Limb (tissue), 2 donors: ENCODE results near the gene FMO5.
"Not testable (repeated sequence)": the region's sequence is repeated elsewhere in the genome, so short reads cannot be mapped to it uniquely, and the experiment has no call there.

Source experiments
- DNase-seq, 2 donors: peaks; one replicate each; pipeline ENCODE4 v3.0.0-alpha.2; 2016; ENCODE audit errors: extremely low spot score in 2 of 2

The FMO5 gene

DNA sequence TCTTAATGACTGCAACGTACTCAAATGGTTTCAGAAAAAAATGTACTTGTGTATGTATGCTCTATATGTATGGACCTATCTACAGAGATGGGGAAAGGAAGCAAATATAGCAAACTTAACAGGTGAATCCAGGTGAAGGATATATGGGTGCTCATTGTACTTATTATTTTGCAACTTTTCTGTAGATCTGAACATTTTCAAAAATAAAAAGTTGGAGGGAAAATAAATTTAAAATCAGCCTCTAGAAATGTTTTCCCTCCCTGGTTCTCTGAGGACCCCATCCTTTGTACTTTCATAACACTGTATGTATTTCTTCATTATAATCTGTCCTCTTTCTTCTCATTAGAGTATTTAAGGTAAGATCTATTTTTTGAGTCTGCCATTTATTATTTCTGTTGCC, 17.9 kb downstream of the FMO5 start:
- DNase-seq: no peak

DNA sequence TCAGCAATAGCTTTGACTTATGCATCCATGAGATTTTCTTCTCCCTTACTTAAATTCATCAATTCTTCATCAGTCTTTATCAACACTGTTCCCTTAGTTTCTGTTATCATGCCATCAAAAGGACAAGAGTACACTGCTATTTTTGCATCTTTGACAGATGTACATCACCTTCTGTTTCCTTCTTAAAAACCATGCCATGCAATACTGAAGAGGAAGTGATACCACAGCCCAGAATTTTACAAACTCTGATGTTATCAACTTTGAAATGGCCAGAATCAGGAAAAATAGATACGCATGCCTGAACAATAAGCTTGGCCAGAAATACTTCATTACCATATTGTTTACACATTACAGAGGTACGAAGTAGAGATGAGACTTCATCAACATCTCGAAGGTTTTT, 21.1 kb downstream of the FMO5 start:
- no peak for DNase-seq

DNA sequence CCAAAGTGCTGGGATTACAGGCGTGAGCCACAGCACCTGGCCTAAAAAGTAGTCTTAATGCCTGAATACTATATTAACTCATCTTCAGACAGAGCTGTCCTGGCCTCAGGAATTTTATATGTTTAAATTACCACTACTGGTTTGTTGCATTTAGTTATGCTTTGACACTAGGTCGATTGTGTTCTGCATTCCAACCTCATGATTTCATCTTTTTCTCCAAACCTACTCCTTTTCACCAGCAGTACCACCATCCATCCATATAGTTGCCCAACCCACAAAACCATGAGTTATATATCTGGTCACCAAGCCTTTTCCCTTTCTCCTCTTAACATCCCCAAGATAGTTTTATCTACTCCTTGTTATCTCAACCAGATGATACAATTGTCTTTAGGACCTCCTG, 22.6 kb downstream of the FMO5 start:
- no peak for DNase-seq

DNA sequence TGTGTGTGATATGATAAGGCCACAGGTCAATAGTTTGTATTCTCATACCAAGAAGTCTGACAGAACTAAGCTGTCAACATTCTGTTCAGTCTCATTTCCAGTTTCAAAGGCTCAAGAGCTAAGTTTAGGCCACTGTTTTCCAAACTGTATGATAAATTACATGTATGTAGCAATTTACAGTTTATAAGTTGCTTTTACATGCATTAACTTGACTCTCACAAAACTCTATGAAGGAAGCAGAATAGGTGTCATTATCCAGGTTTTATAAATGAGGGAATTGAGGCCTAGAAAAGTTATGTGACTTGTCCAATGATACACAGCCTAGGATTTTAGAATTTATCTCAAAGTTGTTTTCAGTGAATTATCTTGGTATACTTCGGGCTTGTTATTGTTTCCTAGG, 23.4 kb downstream of the FMO5 start:
- no peak for DNase-seq

DNA sequence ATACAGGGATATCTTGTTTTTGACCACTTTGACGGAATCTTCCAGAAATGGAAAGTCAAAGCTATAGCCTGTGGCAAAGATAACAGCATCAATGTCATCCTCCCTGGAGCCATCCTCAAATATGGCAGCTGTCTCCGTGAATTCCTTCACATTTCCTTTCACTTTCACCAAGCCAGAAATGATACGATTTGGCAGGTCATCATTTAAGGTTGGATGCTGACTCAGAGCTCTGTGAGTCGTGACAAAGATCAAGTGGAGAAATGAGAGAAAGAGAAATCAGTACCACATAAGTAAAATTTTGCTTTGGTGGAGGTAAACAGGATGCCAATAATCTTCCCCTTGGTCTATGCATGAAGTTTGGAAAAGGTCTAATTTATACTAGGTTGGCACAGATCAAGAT, 23.9 kb downstream of the FMO5 start:
- DNase-seq: no peak

DNA sequence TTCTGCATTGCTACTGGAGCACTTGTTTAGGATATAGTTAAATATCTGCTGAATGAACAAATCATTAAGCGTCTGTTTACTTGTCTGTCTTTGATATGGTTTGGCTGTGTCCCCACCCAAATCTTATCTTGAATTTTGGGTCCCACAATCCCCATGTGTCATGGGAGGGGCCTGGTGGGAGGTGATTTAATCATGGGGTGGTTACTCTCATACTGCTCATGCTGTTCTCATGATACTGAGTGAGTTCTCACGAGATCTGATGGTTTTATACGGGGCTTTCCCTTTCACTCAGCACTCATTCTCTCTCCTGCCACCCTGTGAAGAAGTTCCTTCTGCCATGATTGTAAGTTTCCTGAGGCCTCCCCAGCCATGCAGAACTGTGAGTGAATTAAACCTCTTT, 27.8 kb downstream of the FMO5 start:
- DNase-seq: not testable (repeated sequence)

DNA sequence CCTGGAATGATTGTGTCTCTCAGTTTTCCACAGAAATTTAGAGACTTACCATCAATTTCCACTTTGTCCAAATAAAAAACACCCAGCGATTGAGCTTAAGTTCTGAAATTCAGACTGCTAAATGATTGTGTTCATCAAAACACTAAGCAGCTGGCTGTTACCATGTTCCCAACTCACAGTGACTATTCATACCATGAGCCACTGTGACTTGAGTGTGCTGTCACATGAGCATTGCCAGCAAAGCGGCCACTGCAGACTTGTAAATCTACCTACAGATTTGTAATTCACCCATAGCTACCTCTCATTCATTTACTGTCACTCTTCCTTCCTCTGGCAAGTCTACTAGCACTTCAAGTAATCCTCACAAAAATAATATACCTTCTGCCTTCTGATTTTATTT, 35.6 kb downstream of the FMO5 start:
- no peak for DNase-seq

DNA sequence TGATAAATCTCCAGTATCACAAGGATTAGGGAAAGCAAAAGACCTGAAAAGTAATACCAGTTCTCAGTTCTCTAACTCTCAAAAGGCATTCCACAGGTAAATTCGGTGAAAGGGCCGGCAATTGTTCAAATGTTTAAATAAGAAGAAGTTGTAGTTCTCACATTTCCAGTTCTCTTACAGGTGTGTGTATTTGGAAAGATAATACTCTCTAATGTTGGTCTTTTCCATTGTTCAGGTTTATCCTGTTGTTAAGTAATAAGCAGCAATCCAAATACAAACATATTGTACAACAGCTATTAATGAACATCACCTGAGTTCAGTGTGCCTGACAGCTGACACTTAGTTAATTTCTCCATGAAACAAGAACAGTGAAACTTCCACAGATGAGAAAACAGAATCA, 39.7 kb downstream of the FMO5 start:
- no peak for DNase-seq

DNA sequence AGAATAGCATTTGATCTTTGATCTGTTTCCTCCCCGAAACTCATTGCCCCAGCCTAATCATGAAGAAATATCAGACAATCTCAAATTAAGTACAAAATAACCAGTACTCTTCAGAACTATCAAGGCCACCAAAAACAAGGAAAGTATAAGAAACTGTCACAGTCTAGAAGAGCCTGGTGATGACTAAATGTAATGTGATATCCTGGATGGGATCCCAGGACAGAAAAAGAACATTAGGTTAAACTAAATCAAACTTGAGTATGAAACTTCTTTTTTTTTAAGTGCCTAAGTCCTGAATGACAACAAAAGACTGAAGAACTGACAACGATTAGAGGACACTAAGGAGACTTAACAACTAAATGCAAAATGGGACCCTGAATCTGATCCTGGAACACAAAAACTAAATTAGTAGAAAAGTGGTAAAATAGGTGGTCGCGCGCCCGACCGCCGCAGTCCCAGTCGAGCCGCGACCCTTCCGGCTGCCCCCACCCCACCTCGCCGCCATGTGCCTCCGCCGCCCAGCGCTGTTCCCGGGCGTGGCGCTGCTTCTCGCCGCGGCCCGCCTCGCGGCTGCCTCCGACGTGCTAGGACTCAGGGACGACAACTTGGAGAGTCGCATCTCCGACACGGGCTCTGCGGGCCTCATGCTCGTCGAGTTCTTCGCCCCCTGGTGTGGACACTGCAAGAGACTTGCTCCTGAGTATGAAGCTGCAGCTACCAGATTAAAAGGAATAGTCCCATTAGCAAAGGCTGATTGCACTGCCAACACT, 47.3 kb downstream of the FMO5 start:
- DNase-seq: peak in 1 of 2 donors; percentile 34

DNA sequence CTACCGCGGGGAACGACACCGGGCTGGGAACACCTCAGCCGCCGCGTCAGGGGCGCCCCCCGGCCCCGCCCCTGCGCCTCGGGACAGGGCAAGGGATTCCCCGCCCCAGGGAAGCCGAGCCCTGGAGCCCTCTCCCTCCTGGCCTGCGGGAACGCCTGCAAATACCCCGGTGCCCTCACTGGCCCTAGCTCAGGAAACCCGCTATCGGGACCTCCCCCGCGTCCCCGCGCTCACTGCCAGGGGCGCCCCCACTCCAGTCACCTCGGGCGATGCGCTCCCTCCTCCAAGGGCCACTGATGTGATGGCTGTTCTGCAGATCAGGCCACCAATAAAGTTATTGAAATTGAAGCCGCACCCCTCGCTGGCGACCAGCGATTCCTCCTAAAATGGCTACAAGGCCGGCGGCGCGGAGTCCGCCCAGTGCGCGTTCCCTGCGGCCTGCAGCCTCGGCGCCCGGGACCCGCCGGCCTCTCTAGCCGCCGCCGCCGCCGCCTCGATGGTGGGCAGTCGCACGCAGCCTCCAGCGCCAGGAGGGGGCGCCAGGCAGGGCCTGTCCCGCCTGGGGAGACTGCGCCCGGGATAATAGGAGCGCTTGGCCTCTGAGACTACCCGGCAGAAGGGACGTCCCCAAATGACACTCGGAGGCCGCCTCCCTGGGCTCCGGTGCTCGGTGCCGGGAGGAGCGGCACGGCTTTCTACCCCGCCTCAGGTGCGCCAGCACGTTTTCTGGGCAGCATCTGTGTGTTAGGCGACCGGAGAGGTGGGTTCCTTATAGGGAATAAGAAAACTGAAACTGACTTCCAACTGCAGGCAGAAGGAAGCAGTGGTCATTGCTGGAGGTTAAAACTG, 52.7 kb downstream of the FMO5 start, which contains the start of gene PRKAB2:
TSS of gene PRKAB2 (minus strand) at position 303 of the 849 bp plus-strand sequence. CDS start 326 bp downstream, outside the sequence.
- peak; percentile 96 to 97 for DNase-seq

DNA sequence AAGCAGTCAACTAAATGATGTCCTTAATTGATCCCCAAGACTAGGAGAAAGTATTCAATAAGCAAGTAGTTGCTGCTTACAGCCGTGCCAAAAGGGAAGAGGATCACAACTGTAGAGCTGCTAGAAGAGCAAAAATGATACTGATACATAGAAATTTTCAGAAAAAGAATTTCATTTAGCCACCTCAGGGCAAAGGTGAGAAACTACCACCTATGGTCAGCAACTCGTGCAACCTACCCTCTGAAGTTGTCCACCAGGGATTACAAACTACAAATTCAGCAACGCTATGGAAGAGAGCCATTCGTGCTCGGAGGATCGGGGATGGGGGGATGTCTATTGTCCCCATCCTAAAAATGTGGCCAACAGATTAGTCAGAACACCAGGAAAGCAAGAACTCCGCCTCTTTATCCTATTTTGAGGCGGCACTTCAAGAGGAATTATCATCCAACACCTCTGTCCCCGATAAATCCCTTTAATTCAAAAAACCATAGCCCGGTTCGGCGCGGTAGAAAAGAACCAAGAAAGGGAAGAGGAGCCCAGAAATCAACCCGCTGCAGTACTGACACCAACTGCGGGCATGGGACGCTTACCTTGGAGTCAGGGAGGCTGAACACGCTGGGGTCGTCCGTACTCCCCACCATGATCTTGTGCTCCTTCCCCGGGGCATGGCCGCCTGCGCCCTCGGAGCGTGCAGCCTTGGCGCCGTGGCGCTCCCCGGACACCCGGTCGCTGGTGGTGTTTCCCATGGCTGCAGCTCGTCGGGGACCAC, 53.6 kb downstream of the FMO5 start:
- no peak for DNase-seq

DNA sequence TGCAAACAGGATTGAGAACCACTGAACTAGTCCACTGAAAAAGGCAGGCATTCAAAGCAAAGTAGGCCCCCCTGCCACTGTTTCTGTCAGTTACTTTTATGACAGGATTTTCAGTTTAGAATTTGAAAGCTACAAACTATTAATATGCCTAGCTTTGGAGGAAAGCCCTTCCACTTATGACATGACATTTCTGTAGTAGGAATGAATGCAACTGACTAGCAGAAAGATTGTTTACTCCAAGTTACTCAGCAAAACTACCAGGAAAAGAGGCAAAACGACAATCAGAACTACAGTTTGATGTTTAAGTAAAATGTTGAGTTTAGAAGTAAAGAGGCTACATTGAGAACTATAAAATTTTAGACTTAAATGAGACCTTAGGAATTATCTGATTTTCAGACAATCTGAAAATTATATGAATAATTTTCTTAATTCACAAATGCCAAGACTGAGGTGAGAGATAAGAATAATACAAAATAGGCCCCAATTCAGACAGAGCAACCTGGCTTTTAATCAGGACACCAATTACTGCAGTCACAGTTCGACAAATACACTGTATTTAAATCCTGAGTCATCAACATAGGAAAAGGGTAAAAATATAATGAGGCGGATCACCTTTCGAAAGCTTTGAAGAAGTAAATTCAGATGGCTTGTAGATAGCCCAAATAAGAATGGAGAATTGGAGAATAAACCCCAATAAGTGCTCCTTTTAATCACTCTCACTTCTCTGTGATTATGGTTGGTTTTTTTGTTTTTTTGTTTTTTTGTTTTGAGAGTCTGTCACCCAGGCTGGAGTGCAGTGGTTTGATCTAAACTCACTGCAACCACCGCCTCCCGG, 55.1 kb downstream of the FMO5 start:
- no peak for DNase-seq

DNA sequence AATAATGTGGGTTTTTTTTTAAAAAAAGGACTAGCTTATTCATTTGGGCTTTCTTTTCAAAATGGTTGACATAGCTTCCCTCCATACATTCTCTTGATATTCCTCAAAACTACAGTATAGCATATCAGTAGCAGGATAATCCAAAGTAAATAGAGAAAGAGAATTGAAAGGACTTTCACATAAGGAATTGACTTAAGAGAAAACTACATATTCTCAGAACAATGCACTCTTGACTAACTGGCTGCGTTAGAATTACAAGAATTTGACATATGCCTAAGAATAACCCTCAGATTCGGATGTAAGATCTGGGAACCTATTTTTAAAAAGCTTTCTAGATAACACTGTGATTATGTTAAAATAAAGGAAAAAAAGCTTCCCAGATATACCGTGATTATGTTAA, 56.0 kb downstream of the FMO5 start:
- DNase-seq: no peak

DNA sequence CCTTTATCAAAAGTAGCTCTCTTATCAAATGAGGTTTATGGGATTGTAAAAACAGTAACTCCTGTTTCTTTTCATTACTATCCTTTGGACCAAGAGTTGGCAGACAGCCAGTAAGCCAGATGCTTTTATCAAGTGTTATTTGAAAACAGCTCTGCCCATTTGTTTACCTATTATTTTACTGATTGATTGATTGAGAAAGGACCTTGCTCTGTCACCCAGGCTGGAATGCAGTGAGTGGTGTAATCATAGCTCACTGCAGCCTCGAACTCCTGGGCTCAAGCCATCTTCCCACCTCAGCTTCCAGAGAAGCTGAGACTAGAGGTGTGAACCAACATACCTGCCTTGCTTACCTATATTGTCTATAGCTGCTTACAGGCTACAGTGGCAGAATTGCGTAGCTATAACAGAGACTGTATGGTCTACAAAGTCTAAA, 56.5 kb downstream of the FMO5 start:
- no peak for DNase-seq

DNA sequence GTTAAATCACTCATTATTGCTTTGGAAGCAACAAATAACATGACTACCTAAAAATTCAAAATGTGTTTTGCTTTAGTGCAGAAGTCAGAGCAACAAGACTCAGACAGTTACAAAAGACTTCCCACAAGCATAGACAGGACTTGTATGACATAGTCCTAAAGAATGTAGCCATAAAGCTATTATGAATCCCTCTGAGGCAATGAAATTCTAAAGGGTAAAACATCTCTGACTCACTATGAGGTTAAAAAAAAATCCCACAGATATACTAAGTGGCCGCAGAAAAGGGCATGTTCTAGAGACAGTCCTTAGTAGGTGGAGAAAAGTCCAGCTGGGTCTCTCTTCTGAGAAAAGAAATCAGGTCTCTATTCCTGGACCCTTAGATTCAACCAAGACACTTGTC, 57.8 kb downstream of the FMO5 start:
- DNase-seq: no peak

DNA sequence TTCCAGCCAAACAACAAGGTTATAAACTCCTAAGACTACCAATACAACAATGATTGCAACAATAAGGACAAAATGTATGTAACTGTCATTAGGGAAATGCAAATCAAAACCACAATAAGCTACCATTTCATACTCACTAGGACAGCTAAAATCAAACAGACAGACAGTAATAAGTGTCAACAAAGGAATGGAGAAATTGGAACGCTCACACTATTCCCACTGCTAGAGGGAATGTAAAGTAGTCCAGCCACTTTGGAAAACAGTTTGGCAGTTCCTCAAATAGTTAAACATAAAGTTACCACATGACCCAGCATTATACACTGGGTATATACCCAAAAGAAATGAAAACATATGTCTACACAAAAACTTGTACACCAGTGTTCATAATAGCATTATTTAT, 62.1 kb downstream of the FMO5 start:
- DNase-seq: no peak

DNA sequence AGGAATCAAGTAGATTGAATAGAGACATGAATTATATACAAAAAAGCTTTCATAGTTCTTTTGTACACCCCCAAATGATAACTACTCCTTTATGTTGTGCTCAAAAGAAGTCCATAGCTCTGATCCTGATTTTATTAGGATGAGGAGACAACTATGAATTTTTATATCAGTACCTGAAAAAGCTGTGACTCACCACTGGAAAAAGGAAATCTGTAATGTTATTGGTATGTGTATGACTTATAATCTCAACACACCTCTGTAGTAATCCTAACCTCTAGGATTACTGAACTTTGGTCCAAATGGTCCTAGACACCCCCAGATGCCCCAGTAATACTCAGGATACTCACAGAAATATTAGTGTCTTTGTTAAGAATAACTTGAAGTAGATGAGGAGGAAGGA, 63.0 kb downstream of the FMO5 start:
- DNase-seq: no peak

DNA sequence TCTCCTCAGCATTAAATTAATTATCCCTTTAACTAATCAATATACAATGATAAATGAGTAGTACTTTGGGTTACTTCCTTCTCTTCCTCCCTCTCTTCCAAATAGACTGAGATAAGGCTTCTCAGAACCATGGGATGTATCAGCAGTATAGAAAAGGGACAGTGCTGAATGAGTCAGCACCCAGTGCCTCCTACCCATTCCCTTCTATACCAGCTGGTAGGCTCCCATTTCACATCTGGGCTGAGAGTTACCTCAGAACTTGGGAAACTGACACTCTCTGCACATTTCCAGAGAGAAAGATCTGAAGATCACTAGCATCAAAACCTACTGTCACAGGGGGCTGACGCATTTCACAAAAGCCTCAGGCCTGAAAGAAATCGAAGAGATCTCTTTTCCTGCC, 68.0 kb downstream of the FMO5 start:
- DNase-seq: not testable (repeated sequence)

DNA sequence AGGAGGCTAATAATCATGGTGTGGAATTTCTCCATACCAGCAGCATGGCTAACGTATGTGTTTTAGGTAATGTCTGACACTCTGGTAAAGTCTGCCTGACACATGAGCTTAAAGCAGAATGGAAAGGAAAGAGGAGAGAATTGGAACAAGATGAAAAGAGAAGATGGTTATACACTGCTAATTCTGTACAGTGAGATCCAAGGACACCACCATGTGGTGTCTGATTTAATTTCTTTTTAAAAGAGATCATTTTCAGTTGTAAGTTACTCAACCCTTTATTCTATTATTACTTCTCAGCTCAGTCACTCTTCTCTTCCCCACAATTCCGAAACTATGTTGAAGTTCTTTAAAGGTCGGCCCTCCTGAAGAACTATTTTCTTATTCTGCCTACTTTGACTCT, 68.5 kb downstream of the FMO5 start:
- no peak for DNase-seq

DNA sequence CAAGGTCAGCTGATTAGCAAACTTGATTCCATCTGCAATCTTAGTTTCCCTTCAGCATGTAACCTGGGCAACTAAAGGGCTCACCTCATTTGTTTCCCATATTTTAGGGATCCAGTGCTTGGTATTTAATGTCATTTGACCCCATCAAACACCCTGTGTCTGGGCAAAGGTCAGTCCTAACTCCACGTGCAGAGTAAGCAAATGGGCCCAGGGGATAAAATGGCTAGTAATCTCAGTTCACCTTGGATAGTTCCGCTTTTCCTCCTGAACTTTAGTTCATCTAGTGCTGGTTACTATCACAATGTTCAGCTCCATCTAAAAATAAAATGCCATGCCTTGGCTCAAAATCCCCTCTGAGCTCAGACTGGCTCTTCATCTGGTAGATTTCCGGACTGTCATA, 72.4 kb downstream of the FMO5 start:
- no peak for DNase-seq

DNA sequence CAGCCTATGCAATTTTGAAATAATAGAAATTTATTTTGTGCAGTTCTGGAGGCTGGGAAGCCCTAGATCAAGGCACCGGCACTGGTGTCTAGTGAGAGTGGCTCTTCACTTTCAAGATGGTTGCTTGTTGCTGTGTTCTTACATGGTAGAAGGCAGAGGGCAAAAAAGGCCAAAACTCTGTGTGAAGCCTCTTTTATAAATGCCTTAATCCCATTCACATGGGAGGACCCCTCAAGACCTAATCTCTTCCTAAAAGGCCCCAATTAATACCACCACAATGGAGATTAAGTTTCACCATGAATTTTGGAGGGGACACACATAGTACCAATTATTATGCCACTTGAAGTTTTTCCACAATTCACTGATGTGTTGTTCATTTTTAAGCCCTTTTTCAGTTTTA, 73.9 kb downstream of the FMO5 start:
- no peak for DNase-seq
